ENCODE data around the gene PLA2G4F. TPM values are rescaled to one million over a fixed set of nuclear protein-coding genes. Genes with fewer than 3 reads are reported as not detected.

PLA2G4F gene
- total RNA-seq, 1 donor from 2014 or later, result 104 TPM

GRCh38 chr15:42198516-42198915, 42.1 kb upstream of the PLA2G4F start:
- Histone ChIP-seq H3K27me3 (no peaks in the 10 kb centered on the region), H3K27ac (no peak overlapping the region), H3K4me1 (no peaks in the 10 kb centered on the region), H3K9me3 (no peaks in the 10 kb centered on the region), H3K4me3 (no peak overlapping the region), H3K36me3 (peaks cover 38% of the 10 kb centered on the region)
- DNase-seq (no peak), ATAC-seq (no peak)
- no peak for TF ChIP-seq CTCF (IDR thresholded peaks at IDR 0.05)
- intact Hi-C loops (cut with DNase I), result no loop called here

GRCh38 chr15:42194513-42194912, 38.1 kb upstream of the PLA2G4F start:
- Histone ChIP-seq H3K36me3 (peaks cover 51% of the 10 kb centered on the region), H3K4me1 (no peaks in the 10 kb centered on the region), H3K9me3 (no peaks in the 10 kb centered on the region), H3K27ac (no peak overlapping the region), H3K4me3 (no peak overlapping the region), H3K27me3 (no peaks in the 10 kb centered on the region)
- peak; percentile 70 for ATAC-seq
- no peak for TF ChIP-seq CTCF (IDR thresholded peaks at IDR 0.05)
- peak; percentile 65 for DNase-seq
- intact Hi-C loops (cut with DNase I), result no loop called here

- no peaks in the 10 kb centered on the region for H3K27me3 ChIP-seq
- H3K27ac ChIP-seq, result no peak overlapping the region
- H3K9me3 ChIP-seq, result no peaks in the 10 kb centered on the region
- H3K4me1 ChIP-seq, result no peaks in the 10 kb centered on the region
- DNase-seq, result no peak
- no peak overlapping the region for H3K4me3 ChIP-seq
- intact Hi-C loops (cut with DNase I), result no loop called here
- H3K36me3 ChIP-seq, result peaks cover 50% of the 10 kb centered on the region
- ATAC-seq, result no peak
- TF ChIP-seq CTCF (IDR thresholded peaks at IDR 0.05), result no peak
Measured at GRCh38 chr15:42193383-42193782, 36.9 kb upstream of the PLA2G4F start.

- H3K9me3 ChIP-seq, result no peaks in the 10 kb centered on the region
- H3K4me1 ChIP-seq, result no peaks in the 10 kb centered on the region
- H3K27me3 ChIP-seq, result no peaks in the 10 kb centered on the region
- DNase-seq (no peak), ATAC-seq (no peak)
- no peak overlapping the region for H3K4me3 ChIP-seq
- intact Hi-C loops (cut with DNase I), result no loop called here
- no peak overlapping the region for H3K27ac ChIP-seq
- H3K36me3 ChIP-seq, result peaks cover 55% of the 10 kb centered on the region
- no peak for TF ChIP-seq CTCF (IDR thresholded peaks at IDR 0.05)
Measured at GRCh38 chr15:42191610-42192346, 35.3 kb upstream of the PLA2G4F start.

- no peaks in the 10 kb centered on the region for H3K27me3 ChIP-seq
Measured at GRCh38 chr15:42190370-42190769, 33.9 kb upstream of the PLA2G4F start.

More at GRCh38 chr15:42190370-42190769, 33.9 kb upstream of the PLA2G4F start:
- ATAC-seq (no peak), DNase-seq (no peak)
- H3K27ac ChIP-seq, result no peak overlapping the region
- no peak for TF ChIP-seq CTCF (IDR thresholded peaks at IDR 0.05)
- intact Hi-C loops (cut with DNase I), result no loop called here
- no peaks in the 10 kb centered on the region for H3K9me3 ChIP-seq
- no peaks in the 10 kb centered on the region for H3K4me1 ChIP-seq
- H3K4me3 ChIP-seq, result no peak overlapping the region
- peaks cover 69% of the 10 kb centered on the region for H3K36me3 ChIP-seq

Measured in upper lobe of right lung (tissue), 1 donor.